Cardiac muscle cell (in vitro differentiated cells and primary cell): ENCODE data around the gene ANKRD44. TPM values are rescaled to one million over a fixed set of nuclear protein-coding genes. Genes with fewer than 3 reads are reported as not detected.

Experiments
- DNase-seq, 2 donors: peaks; one replicate each; pipeline versions ENCODE4 v3.0.0 to v3.0.0-alpha.2; 2010 to 2017; ENCODE audit warnings: low read depth in 1 of 2, low spot score in 1 of 2
- H3K27ac ChIP-seq: fragments of 200-600 bp; sonication (generic); 2 replicates; pipeline ENCODE4 v1.5.1; 2016
- H3K27me3 ChIP-seq: fragments of 200-600 bp; sonication (generic); 2 replicates; pipeline ENCODE4 v1.6.0; 2016; ENCODE audit warnings: control low read depth
- H3K36me3 ChIP-seq: fragments of 200-600 bp; sonication (generic); 2 replicates; pipeline ENCODE4 v1.5.1; 2016; ENCODE audit warnings: control low read depth
- H3K4me1 ChIP-seq: fragments of 200-600 bp; sonication (generic); 2 replicates; pipeline ENCODE4 v1.8.1; 2017; ENCODE audit warnings: low read depth, mild to moderate bottlenecking, mixed run types
- H3K4me3 ChIP-seq: fragments of 200-600 bp; sonication (generic); 2 replicates; pipeline ENCODE4 v1.5.1; 2016; ENCODE audit warnings: mild to moderate bottlenecking
- H3K9me3 ChIP-seq: fragments of 200-600 bp; sonication (generic); 2 replicates; pipeline ENCODE4 v1.5.1; 2017; ENCODE audit warnings: low read depth, mild to moderate bottlenecking, control low read depth
- CTCF ChIP-seq: IDR thresholded peaks from 2 replicates; pipeline ENCODE4 v1.5.1; 2012; ENCODE audit warnings: low read depth, mild to moderate bottlenecking, low read length
- polyA plus RNA-seq: library from polyadenylated mRNA; unstranded; fragments of >200 nt; fragmentation: Nextera tagmentation; extraction: Ambion mirVana; gene quantifications from 2 replicates; pipeline ENCODE4 v1.2.1, GENCODE V29; 2016
- total RNA-seq: library from RNA; depleted of rRNA; stranded (reverse); fragments of >200 nt; gene quantifications from 2 replicates; pipeline ENCODE4 v1.2.3, GENCODE V29; 2016

ANKRD44 gene
- total and polyA plus RNA-seq, 2 experiments from 2014 or later: 4.0 to 5.0 TPM

GRCh38 chr2:197237291-197238042 is 73.1 kb downstream of the ANKRD44 start:
- H3K4me1 ChIP-seq: no peaks in the 10 kb centered on the region
- TF ChIP-seq CTCF: no peak
- H3K27ac ChIP-seq: no peak overlapping the region
- no peaks in the 10 kb centered on the region for H3K27me3 ChIP-seq
- no peaks in the 10 kb centered on the region for H3K9me3 ChIP-seq
- DNase-seq: no peak
- H3K4me3 ChIP-seq: no peak overlapping the region
- no peaks in the 10 kb centered on the region for H3K36me3 ChIP-seq

GRCh38 chr2:197236816-197237215 is 73.8 kb downstream of the ANKRD44 start:
- H3K9me3 ChIP-seq: no peaks in the 10 kb centered on the region
- no peak overlapping the region for H3K4me3 ChIP-seq
- H3K27me3 ChIP-seq: no peaks in the 10 kb centered on the region
- no peak for DNase-seq
- TF ChIP-seq CTCF: no peak
- no peak overlapping the region for H3K27ac ChIP-seq
- H3K36me3 ChIP-seq: no peaks in the 10 kb centered on the region
- no peaks in the 10 kb centered on the region for H3K4me1 ChIP-seq

GRCh38 chr2:197236159-197236558 is 74.4 kb downstream of the ANKRD44 start:
- Histone ChIP-seq H3K9me3 (no peaks in the 10 kb centered on the region), H3K4me3 (no peak overlapping the region), H3K27me3 (no peaks in the 10 kb centered on the region), H3K36me3 (no peaks in the 10 kb centered on the region), H3K27ac (no peak overlapping the region), H3K4me1 (no peaks in the 10 kb centered on the region)
- TF ChIP-seq CTCF: no peak
- no peak for DNase-seq

GRCh38 chr2:197235711-197236110 is 74.9 kb downstream of the ANKRD44 start:
- no peaks in the 10 kb centered on the region for H3K4me1 ChIP-seq
- no peaks in the 10 kb centered on the region for H3K36me3 ChIP-seq
- no peak for DNase-seq

GRCh38 chr2:197234671-197235191 is 75.8 kb downstream of the ANKRD44 start:
- Histone ChIP-seq H3K27me3 (no peaks in the 10 kb centered on the region), H3K4me3 (no peak overlapping the region), H3K9me3 (no peaks in the 10 kb centered on the region), H3K4me1 (no peaks in the 10 kb centered on the region), H3K36me3 (no peaks in the 10 kb centered on the region), H3K27ac (no peak overlapping the region)
- no peak for DNase-seq
- no peak for TF ChIP-seq CTCF

More at GRCh38 chr2:197235711-197236110, 74.9 kb downstream of the ANKRD44 start:
- Histone ChIP-seq H3K27ac (no peak overlapping the region), H3K4me3 (no peak overlapping the region), H3K27me3 (no peaks in the 10 kb centered on the region), H3K9me3 (no peaks in the 10 kb centered on the region)
- no peak for TF ChIP-seq CTCF
